Testis (tissue), 3 donors: ENCODE data around the gene ANO1. TPM values are rescaled to one million over a fixed set of nuclear protein-coding genes. Genes with fewer than 3 reads are reported as not detected.

Experiments used
- DNase-seq: peaks from one replicate; pipeline ENCODE4 v3.0.0-alpha.2; 2019
- H3K27ac ChIP-seq, 2 donors: fragments of 200-600 bp; sonication (generic); one replicate each; pipeline ENCODE4 v1.5.1; 2019
- H3K27me3 ChIP-seq: fragments of 200-600 bp; sonication (generic); one replicate; pipeline ENCODE4 v1.5.1; 2019
- H3K36me3 ChIP-seq: fragments of 200-600 bp; sonication (generic); one replicate; pipeline ENCODE4 v1.5.1; 2017; ENCODE audit warnings: low read depth; ENCODE audit errors: missing control alignments
- H3K4me1 ChIP-seq: fragments of 200-600 bp; sonication (generic); one replicate; pipeline ENCODE4 v1.5.1; 2019
- H3K4me3 ChIP-seq, 2 donors: fragments of 200-600 bp; sonication (generic); one replicate each; pipeline ENCODE4 v1.5.1; 2017 to 2019
- H3K9me3 ChIP-seq: fragments of 200-600 bp; sonication (generic); one replicate; pipeline ENCODE4 v1.5.1; 2017
- CTCF ChIP-seq, 3 experiments: fragments of 450-650 bp in 2 of 3; fragments of 200-600 bp in 1 of 3; sonication (generic) in 1 of 3; IDR thresholded peaks; one replicate each; pipeline ENCODE4 v1.5.1; 2016 to 2019; ENCODE audit warnings: antibody characterized with exemption in 3 of 3, mild to moderate bottlenecking in 2 of 3, moderate library complexity in 1 of 3
- POLR2A ChIP-seq: fragments of 450-650 bp; IDR thresholded peaks from one replicate; pipeline ENCODE4 v1.6.1; 2017; ENCODE audit warnings: antibody characterized with exemption, mild to moderate bottlenecking, moderate library complexity
- WGBS, 2 donors: methylation state at CpG; one replicate each; pipeline ENCODE4 v1.1.5; 2018; 5-methylcytosine and 5-hydroxymethylcytosine counted together
- intact Hi-C: fragments of 100-400 bp; cut with DNase I; formaldehyde crosslinking; loops from one replicate; pipeline ENCODE4 v1.15.1; 2023; ENCODE audit warnings: low total_unique reads
- polyA plus RNA-seq: library from polyadenylated mRNA; stranded (reverse); fragments of 350-450 nt; fragmentation: Illumina TruSeq; extraction: RNeasy Lipid Tissue Mini Kit (QIAGEN cat#74804); gene quantifications from one replicate; pipeline ENCODE4 v1.2.3, GENCODE V29; 2014; ENCODE audit warnings: low read depth, low replicate concordance; ENCODE audit not compliant: insufficient read depth
- total RNA-seq, 2 donors: library from RNA; depleted of rRNA; stranded (reverse); fragments of >200 nt; gene quantifications; one replicate each; pipeline ENCODE4 v1.2.3, GENCODE V29; 2016

The ANO1 gene
- total and polyA plus RNA-seq, 3 donors from 2014 or later: 10.3 to 42.7 (median 25.4) TPM

- Histone ChIP-seq H3K27ac (no peak overlapping the region), H3K4me1 (no peaks in the 10 kb centered on the region), H3K36me3 (no peaks in the 10 kb centered on the region), H3K27me3 (no peaks in the 10 kb centered on the region), H3K9me3 (no peaks in the 10 kb centered on the region), H3K4me3 (no peak overlapping the region)
- intact Hi-C loops: no loop called here
- WGBS, 2 donors: 83 to 89% methylated on average over 6 of the region's 6 CpGs
- DNase-seq: no peak
- no peak for TF ChIP-seq CTCF (IDR thresholded peaks at IDR 0.05)
- no peak for TF ChIP-seq POLR2A
Measured at GRCh38 chr11:70145071-70145470, 67.0 kb downstream of the ANO1 start.

DNA sequence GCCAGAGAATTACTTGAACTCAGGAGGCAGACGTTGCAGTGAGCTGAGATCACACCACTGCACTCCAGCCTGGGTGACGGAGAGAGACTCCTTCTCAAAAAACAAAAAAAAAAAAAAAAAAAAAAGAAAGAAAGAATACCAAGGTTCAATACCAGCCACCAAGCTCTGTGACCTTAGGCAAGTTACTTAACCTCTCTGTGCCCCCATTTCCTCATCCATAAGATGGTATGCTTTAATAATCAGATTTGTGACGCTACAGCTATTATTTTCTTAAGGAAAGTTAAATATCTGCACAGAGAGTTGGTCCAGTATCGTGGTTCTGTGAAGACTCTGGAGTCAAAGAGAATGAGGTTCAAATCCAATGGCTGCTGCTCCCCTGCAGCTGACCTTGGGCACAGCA, 67.7 kb downstream of the ANO1 start:
- TF ChIP-seq POLR2A (no peak), CTCF (IDR thresholded peaks at IDR 0.05) (no peak)
- Histone ChIP-seq H3K27me3 (no peaks in the 10 kb centered on the region), H3K27ac (no peak overlapping the region), H3K36me3 (no peaks in the 10 kb centered on the region), H3K9me3 (no peaks in the 10 kb centered on the region), H3K4me3 (no peak overlapping the region), H3K4me1 (no peaks in the 10 kb centered on the region)
- whole genome bisulfite sequencing, 2 donors: 86 to 91% methylated on average over 4 of the region's 4 CpGs
- intact Hi-C loops: no loop called here
- DNase-seq: no peak

DNA sequence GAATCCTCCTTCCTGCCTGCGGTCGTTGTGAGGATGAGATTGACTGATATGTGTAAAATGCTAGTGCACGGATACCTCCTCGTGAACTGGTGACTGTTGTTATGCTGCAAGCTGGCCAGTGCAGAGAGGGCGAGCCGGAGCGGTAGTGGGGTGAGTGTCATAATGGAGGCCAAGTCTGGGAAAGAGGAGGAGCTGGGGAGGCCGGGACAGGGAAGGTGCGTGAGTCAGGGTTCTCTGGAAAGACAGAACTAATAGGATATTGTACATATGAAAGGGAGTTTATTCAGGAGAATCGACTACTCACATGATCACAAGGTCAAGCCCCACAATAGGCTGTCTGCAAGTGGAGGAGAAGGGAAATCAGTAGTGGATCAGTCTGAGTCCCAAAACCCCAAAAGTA, 68.2 kb downstream of the ANO1 start:
- Histone ChIP-seq H3K4me1 (no peaks in the 10 kb centered on the region), H3K36me3 (no peaks in the 10 kb centered on the region), H3K4me3 (no peak overlapping the region), H3K27me3 (no peaks in the 10 kb centered on the region), H3K9me3 (no peaks in the 10 kb centered on the region), H3K27ac (no peak overlapping the region)
- DNase-seq: no peak
- 75 to 82% methylated on average over 10 of the region's 10 CpGs for WGBS, 2 donors
- intact Hi-C loops: no loop called here
- no peak for TF ChIP-seq CTCF (IDR thresholded peaks at IDR 0.05)
- no peak for TF ChIP-seq POLR2A

- Histone ChIP-seq H3K27ac (no peak overlapping the region), H3K9me3 (no peaks in the 10 kb centered on the region), H3K4me1 (no peaks in the 10 kb centered on the region), H3K4me3 (no peak overlapping the region), H3K36me3 (no peaks in the 10 kb centered on the region), H3K27me3 (no peaks in the 10 kb centered on the region)
- no peak for DNase-seq
- intact Hi-C loops: no loop called here
- 72 to 78% methylated on average over 11 to 14 of the region's 14 CpGs for WGBS, 2 donors
- TF ChIP-seq POLR2A (no peak), CTCF (IDR thresholded peaks at IDR 0.05) (no peak)
Measured at GRCh38 chr11:70146895-70147520, 68.9 kb downstream of the ANO1 start.

- no peak for DNase-seq
- no peak overlapping the region for H3K4me3 ChIP-seq
- H3K27ac ChIP-seq: no peak overlapping the region
- no peaks in the 10 kb centered on the region for H3K4me1 ChIP-seq
- H3K36me3 ChIP-seq: no peaks in the 10 kb centered on the region
- 81 to 91% methylated on average over 13 of the region's 13 CpGs for WGBS, 2 donors
- intact Hi-C loops: no loop called here
- no peak for TF ChIP-seq POLR2A
- TF ChIP-seq CTCF (IDR thresholded peaks at IDR 0.05): no peak
- H3K9me3 ChIP-seq: no peaks in the 10 kb centered on the region
- H3K27me3 ChIP-seq: no peaks in the 10 kb centered on the region
Measured at GRCh38 chr11:70147668-70148067, 69.6 kb downstream of the ANO1 start.
